Measurements from ENCODE around the gene TMEM250. TPM values are rescaled to one million over a fixed set of nuclear protein-coding genes. Genes with fewer than 3 reads are reported as not detected.

Gene TMEM250
- total RNA-seq, 1 experiment from 2014 or later = 43.2 TPM

- Mint-ChIP-seq H3K4me1 (ENCODE audit: insufficient read depth, unreplicated experiment) (no peaks in the 10 kb centered on the region), H3K4me3 (ENCODE audit: unreplicated experiment) (no peak overlapping the region), H3K27me3 (ENCODE audit: insufficient read depth, unreplicated experiment) (peaks cover 5% of the 10 kb centered on the region), H3K27ac (ENCODE audit: low read depth, unreplicated experiment) (no peak overlapping the region), H3K36me3 (ENCODE audit: insufficient read depth, unreplicated experiment) (peaks cover 6% of the 10 kb centered on the region), H3K9me3 (ENCODE audit: unreplicated experiment) (no peaks in the 10 kb centered on the region)
- DNase-seq (ENCODE audit: unreplicated experiment) = no peak
- intact Hi-C loops (cut with micrococcal nuclease) = loop anchor here (10.0 kb wide), 1 partner anchor 135 kb away; no protein-coding TSS in a partner anchor
- ChIA-PET POLR2A (no interaction called here), CTCF (no interaction called here)
- BruUV-seq (replicated peaks) = no TSS peak
- no peak for TF ChIP-seq CTCF (IDR thresholded peaks at IDR 0.05; ENCODE audit: unreplicated experiment)
Observed at GRCh38 chr9:136149853-136150252, 31.2 kb upstream of the TMEM250 start.

- H3K27me3 Mint-ChIP-seq (ENCODE audit: insufficient read depth, unreplicated experiment) = no peaks in the 10 kb centered on the region
- CTCF ChIA-PET = interaction anchor here (0.6 kb wide), 1 partner anchor 29 kb away, joined by 4 read pairs; no protein-coding TSS in a partner anchor
- intact Hi-C loops (cut with micrococcal nuclease) = loop anchor here (10.0 kb wide), 1 partner anchor 135 kb away; no protein-coding TSS in a partner anchor
Observed at GRCh38 chr9:136149337-136149736, 30.7 kb upstream of the TMEM250 start.

GRCh38 chr9:136148766-136149165 lies 30.1 kb upstream of the TMEM250 start:
- ChIA-PET CTCF (interaction anchor here (0.6 to 0.7 kb wide), 2 partner anchors 30 to 536 kb away, joined by 3 to 4 read pairs; no protein-coding TSS in a partner anchor), POLR2A (no interaction called here)
- BruUV-seq (replicated peaks) = no TSS peak
- TF ChIP-seq CTCF (IDR thresholded peaks at IDR 0.05; ENCODE audit: unreplicated experiment) = no peak
- Mint-ChIP-seq H3K27ac (ENCODE audit: low read depth, unreplicated experiment) (no peak overlapping the region), H3K4me3 (ENCODE audit: unreplicated experiment) (no peak overlapping the region), H3K36me3 (ENCODE audit: insufficient read depth, unreplicated experiment) (peaks cover 6% of the 10 kb centered on the region), H3K9me3 (ENCODE audit: unreplicated experiment) (no peaks in the 10 kb centered on the region), H3K4me1 (ENCODE audit: insufficient read depth, unreplicated experiment) (no peaks in the 10 kb centered on the region), H3K27me3 (ENCODE audit: insufficient read depth, unreplicated experiment) (no peaks in the 10 kb centered on the region)
- no peak for DNase-seq (ENCODE audit: unreplicated experiment)
- intact Hi-C loops (cut with micrococcal nuclease) = loop anchor here (10.0 kb wide), 1 partner anchor 136 kb away; no protein-coding TSS in a partner anchor

More at GRCh38 chr9:136149337-136149736, 30.7 kb upstream of the TMEM250 start:
- DNase-seq (ENCODE audit: unreplicated experiment) = no peak
- H3K4me1 Mint-ChIP-seq (ENCODE audit: insufficient read depth, unreplicated experiment) = no peaks in the 10 kb centered on the region
- peaks cover 6% of the 10 kb centered on the region for H3K36me3 Mint-ChIP-seq (ENCODE audit: insufficient read depth, unreplicated experiment)
- H3K27ac Mint-ChIP-seq (ENCODE audit: low read depth, unreplicated experiment) = no peak overlapping the region
- H3K9me3 Mint-ChIP-seq (ENCODE audit: unreplicated experiment) = no peaks in the 10 kb centered on the region
- POLR2A ChIA-PET = no interaction called here
- BruUV-seq (replicated peaks) = no TSS peak
- TF ChIP-seq CTCF (IDR thresholded peaks at IDR 0.05; ENCODE audit: unreplicated experiment) = no peak
- no peak overlapping the region for H3K4me3 Mint-ChIP-seq (ENCODE audit: unreplicated experiment)

GRCh38 chr9:136147890-136148714 lies 29.4 kb upstream of the TMEM250 start:
- intact Hi-C loops (cut with micrococcal nuclease) = loop anchor here (10.0 kb wide), 1 partner anchor 137 kb away; no protein-coding TSS in a partner anchor
- BruUV-seq (replicated peaks) = no TSS peak

More at GRCh38 chr9:136147890-136148714, 29.4 kb upstream of the TMEM250 start:
- H3K27me3 Mint-ChIP-seq (ENCODE audit: insufficient read depth, unreplicated experiment) = no peaks in the 10 kb centered on the region
- no peak for TF ChIP-seq CTCF (IDR thresholded peaks at IDR 0.05; ENCODE audit: unreplicated experiment)
- no peak overlapping the region for H3K4me3 Mint-ChIP-seq (ENCODE audit: unreplicated experiment)
- no peak for DNase-seq (ENCODE audit: unreplicated experiment)
- H3K36me3 Mint-ChIP-seq (ENCODE audit: insufficient read depth, unreplicated experiment) = peaks cover 6% of the 10 kb centered on the region
- no peaks in the 10 kb centered on the region for H3K4me1 Mint-ChIP-seq (ENCODE audit: insufficient read depth, unreplicated experiment)
- ChIA-PET CTCF (interaction anchor here (0.7 kb wide), 1 partner anchor 535 kb away, joined by 3 read pairs; no protein-coding TSS in a partner anchor), POLR2A (interaction anchor here (1.0 kb wide), 1 partner anchor 187 kb away, joined by 5 read pairs; the partner anchor contains the start of gene UBAC1)
- no peak overlapping the region for H3K27ac Mint-ChIP-seq (ENCODE audit: low read depth, unreplicated experiment)
- H3K9me3 Mint-ChIP-seq (ENCODE audit: unreplicated experiment) = no peaks in the 10 kb centered on the region

All from MCF 10A (cell line).